RWPE2 (cell line): ENCODE results near the gene STAT5B.
"Not testable (repeated sequence)": the region's sequence is repeated elsewhere in the genome, so short reads cannot be mapped to it uniquely, and the experiment has no call there.

Experiments used
- ATAC-seq: fragments of 200-7000 bp; cut with Tn5 transposase; 3 replicates; pipeline ENCODE4 v1.9.1; 2021; ENCODE audit warnings: low read depth
- DNase-seq: peaks from one replicate; pipeline ENCODE4 v3.0.0-alpha.2; 2020; ENCODE audit warnings: low spot score
- H3K27ac ChIP-seq: fragments of 450-650 bp; 2 replicates; pipeline ENCODE4 v1.5.1; 2017; ENCODE audit warnings: mild to moderate bottlenecking; ENCODE audit not compliant: poor library complexity, severe bottlenecking
- H3K27me3 ChIP-seq: fragments of 250-450 bp; sonication (Bioruptor Pico); 2 replicates; pipeline ENCODE4 v1.5.1; 2021; ENCODE audit warnings: mild to moderate bottlenecking, moderate library complexity; ENCODE audit not compliant: insufficient read depth, poor library complexity, severe bottlenecking
- H3K36me3 ChIP-seq: fragments of 250-450 bp; sonication (Bioruptor Pico); 2 replicates; pipeline ENCODE4 v1.5.1; 2020; ENCODE audit warnings: low read depth, mild to moderate bottlenecking, moderate library complexity
- H3K4me1 ChIP-seq: fragments of 250-450 bp; sonication (Bioruptor Pico); 2 replicates; pipeline ENCODE4 v1.5.1; 2021; ENCODE audit warnings: mild to moderate bottlenecking, moderate library complexity; ENCODE audit not compliant: insufficient read depth, poor library complexity, severe bottlenecking
- H3K4me3 ChIP-seq: fragments of 250-450 bp; sonication (Bioruptor Pico); 2 replicates; pipeline ENCODE4 v1.5.1; 2021; ENCODE audit warnings: mild to moderate bottlenecking, moderate library complexity; ENCODE audit not compliant: severe bottlenecking
- H3K9me3 ChIP-seq: fragments of 250-450 bp; sonication (Bioruptor Pico); 2 replicates; pipeline ENCODE4 v1.5.1; 2021; ENCODE audit warnings: mild to moderate bottlenecking, moderate library complexity; ENCODE audit not compliant: severe bottlenecking
- TF ChIP-seq, protein P1 (sequence below): fragments of 450-650 bp; IDR thresholded peaks from one replicate; pipeline ENCODE4 v1.5.1; 2017; ENCODE audit warnings: mild to moderate bottlenecking, moderate library complexity; ENCODE audit not compliant: poor library complexity, severe bottlenecking

STAT5B gene

GRCh38 chr17:42188749-42189650, 87.2 kb downstream of the STAT5B start:
- H3K27me3 ChIP-seq = no peaks in the 10 kb centered on the region
- no peaks in the 10 kb centered on the region for H3K4me1 ChIP-seq
- no peak overlapping the region for H3K27ac ChIP-seq
- H3K36me3 ChIP-seq = no peaks in the 10 kb centered on the region
- no peak overlapping the region for H3K4me3 ChIP-seq
- ATAC-seq (no peak), DNase-seq (no peak)
- TF ChIP-seq, protein P1, sequence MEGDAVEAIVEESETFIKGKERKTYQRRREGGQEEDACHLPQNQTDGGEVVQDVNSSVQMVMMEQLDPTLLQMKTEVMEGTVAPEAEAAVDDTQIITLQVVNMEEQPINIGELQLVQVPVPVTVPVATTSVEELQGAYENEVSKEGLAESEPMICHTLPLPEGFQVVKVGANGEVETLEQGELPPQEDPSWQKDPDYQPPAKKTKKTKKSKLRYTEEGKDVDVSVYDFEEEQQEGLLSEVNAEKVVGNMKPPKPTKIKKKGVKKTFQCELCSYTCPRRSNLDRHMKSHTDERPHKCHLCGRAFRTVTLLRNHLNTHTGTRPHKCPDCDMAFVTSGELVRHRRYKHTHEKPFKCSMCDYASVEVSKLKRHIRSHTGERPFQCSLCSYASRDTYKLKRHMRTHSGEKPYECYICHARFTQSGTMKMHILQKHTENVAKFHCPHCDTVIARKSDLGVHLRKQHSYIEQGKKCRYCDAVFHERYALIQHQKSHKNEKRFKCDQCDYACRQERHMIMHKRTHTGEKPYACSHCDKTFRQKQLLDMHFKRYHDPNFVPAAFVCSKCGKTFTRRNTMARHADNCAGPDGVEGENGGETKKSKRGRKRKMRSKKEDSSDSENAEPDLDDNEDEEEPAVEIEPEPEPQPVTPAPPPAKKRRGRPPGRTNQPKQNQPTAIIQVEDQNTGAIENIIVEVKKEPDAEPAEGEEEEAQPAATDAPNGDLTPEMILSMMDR = no peak
- H3K9me3 ChIP-seq = no peaks in the 10 kb centered on the region

DNA sequence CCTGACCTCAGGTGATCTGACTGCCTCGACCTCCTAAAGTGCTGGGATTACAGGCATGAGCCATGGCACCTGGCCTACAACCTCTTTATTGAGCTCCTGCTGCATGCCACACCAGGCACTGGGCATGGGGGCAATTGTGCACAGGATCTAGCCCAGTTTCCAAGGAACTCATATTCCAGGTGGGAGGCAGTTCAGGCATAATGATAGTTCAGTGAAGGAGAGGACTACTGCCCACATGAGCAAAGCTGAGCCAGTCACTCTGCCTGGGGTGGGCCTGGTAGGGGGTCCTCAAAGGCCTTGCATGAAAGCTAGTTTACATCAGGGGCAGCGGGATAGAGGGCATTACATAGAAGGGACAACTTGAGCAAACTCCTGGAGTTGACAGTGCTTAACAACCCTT, 88.4 kb downstream of the STAT5B start:
- Histone ChIP-seq H3K4me3 (no peak overlapping the region), H3K27me3 (peaks cover 1% of the 10 kb centered on the region), H3K9me3 (no peaks in the 10 kb centered on the region), H3K4me1 (no peaks in the 10 kb centered on the region), H3K36me3 (no peaks in the 10 kb centered on the region), H3K27ac (no peak overlapping the region)
- TF ChIP-seq, protein P1 = no peak
- ATAC-seq (no peak), DNase-seq (no peak)

DNA sequence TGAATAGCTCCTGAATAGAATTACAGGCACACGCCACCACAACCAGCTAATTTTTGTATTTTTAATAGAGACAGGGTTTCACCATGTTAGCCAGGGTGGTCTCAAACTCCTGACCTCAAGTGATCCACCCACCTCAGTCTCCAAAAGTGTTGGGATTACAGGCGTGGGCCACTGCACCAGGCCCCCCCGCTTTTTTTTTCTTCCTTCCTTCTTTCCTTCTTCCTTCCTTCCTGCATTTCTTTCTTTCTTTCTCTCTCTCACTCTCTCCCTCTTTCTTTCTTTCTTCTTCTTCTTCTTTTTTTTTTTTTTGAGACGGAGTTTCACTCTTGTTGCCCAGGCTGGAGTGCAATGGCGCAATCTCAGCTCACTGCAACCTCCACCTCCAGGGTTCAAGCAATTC, 90.0 kb downstream of the STAT5B start:
- H3K27ac ChIP-seq, H3K27me3 ChIP-seq, DNase-seq, H3K36me3 ChIP-seq, H3K4me3 ChIP-seq, H3K4me1 ChIP-seq, H3K9me3 ChIP-seq, ATAC-seq: not testable (repeated sequence)

DNA sequence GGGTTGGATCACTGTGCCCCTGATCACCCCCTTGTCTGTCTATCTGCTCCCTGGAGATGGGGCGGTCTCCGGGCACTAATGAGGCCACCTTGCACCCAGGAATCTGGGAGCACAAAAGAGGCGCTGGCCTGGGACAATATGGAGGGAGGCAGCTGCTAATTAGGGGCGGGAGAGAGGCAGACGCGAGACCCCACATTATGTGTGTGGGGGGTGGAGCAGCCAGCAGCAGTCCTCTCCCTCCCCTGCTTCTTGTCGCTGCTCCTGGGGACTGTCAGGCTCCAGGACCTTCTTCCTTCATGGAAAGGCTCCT, 90.6 kb downstream of the STAT5B start:
- Histone ChIP-seq H3K27ac (no peak overlapping the region), H3K4me1 (no peaks in the 10 kb centered on the region), H3K27me3 (peaks cover 15% of the 10 kb centered on the region), H3K9me3 (no peaks in the 10 kb centered on the region), H3K4me3 (no peak overlapping the region), H3K36me3 (no peaks in the 10 kb centered on the region)
- ATAC-seq (no peak), DNase-seq (no peak)
- TF ChIP-seq, protein P1 = no peak

- Histone ChIP-seq H3K4me1 (no peaks in the 10 kb centered on the region), H3K27ac (no peak within 1 kb of the TSS), H3K9me3 (no peaks in the 10 kb centered on the region), H3K4me3 (peak within 1 kb of the TSS; percentile 15), H3K36me3 (no peaks in the 10 kb centered on the region), H3K27me3 (peaks cover 22% of the 10 kb centered on the region)
- ATAC-seq = 0 out of 3 replicates have a peak, but pooled peaks have one; percentile 13
- no peak for DNase-seq
- TF ChIP-seq, protein P1 = no peak
Observed at GRCh38 chr17:42184713-42185620, 91.2 kb downstream of the STAT5B start, which contains the start of gene HCRT. TSS of gene HCRT (minus strand) at chr17:42185452. CDS start at chr17:42185365, 87 bp downstream.
